Right lobe of liver (tissue), 6 donors: ENCODE measurements around the gene TMEM132D. TPM values are rescaled to one million over a fixed set of nuclear protein-coding genes. Genes with fewer than 3 reads are reported as not detected.

ENCODE experiments used
- ATAC-seq, 4 donors: fragments of 200-7000 bp; cut with Tn5 transposase; one replicate each; pipeline ENCODE4 v1.9.1; 2020; ENCODE audit warnings: mild to moderate bottlenecking in 4 of 4, moderate library complexity in 4 of 4
- DNase-seq, 3 donors: peaks; one replicate each; pipeline ENCODE4 v3.0.0-alpha.2; 2020
- H3K27ac ChIP-seq, 3 donors: fragments of 200-600 bp; one replicate each; pipeline ENCODE4 v1.8.0; 2022
- H3K27me3 ChIP-seq, 2 donors: fragments of 200-600 bp; one replicate each; pipeline ENCODE4 v1.8.0; 2022
- H3K36me3 ChIP-seq, 4 donors: fragments of 200-600 bp; sonication (generic) in 1 of 4; one replicate each; pipeline versions ENCODE4 v1.5.1 to v1.8.0; 2017 to 2022; ENCODE audit warnings: control low read depth in 1 of 4
- H3K4me1 ChIP-seq, 4 donors: fragments of 200-600 bp; sonication (generic) in 1 of 4; one replicate each; pipeline versions ENCODE4 v1.5.1 to v1.8.0; 2017 to 2022; ENCODE audit warnings: control low read depth in 1 of 4
- H3K4me3 ChIP-seq, 3 donors: fragments of 200-600 bp; one replicate each; pipeline ENCODE4 v1.8.0; 2022
- H3K9me3 ChIP-seq, 4 donors: fragments of 200-600 bp; sonication (generic) in 1 of 4; one replicate each; pipeline versions ENCODE4 v1.5.1 to v1.8.0; 2017 to 2022; ENCODE audit warnings: control low read depth in 1 of 4
- POLR2A ChIP-seq: fragments of 450-650 bp; IDR thresholded peaks from one replicate; pipeline ENCODE4 v1.6.1; 2017; ENCODE audit warnings: antibody characterized with exemption, mild to moderate bottlenecking
- WGBS: methylation state at CpG from one replicate; pipeline ENCODE4 v1.1.6; 2018; ENCODE audit warnings: low coverage, low lambda C conversion rate; ENCODE audit not compliant: insufficient coverage; ENCODE audit errors: missing lambda C conversion rate; 5-methylcytosine and 5-hydroxymethylcytosine counted together
- intact Hi-C, 2 donors: fragments of 100-400 bp; cut with DNase I; formaldehyde crosslinking; loops; one replicate each; pipeline versions ENCODE4 v1.11.2 to v1.14.1; 2022
- total RNA-seq, 6 experiments: library from RNA; depleted of rRNA in 2 of 6; stranded (reverse); fragments of >200 nt in 2 of 6; fragmentation: NEBNext Ultra II Directional in 3 of 6; extraction: Animal tissue kit (Norgen Biotek cat#: 25700) in 3 of 6; gene quantifications; one replicate each; pipeline versions ENCODE4 v1.1.0 to v1.2.4, GENCODE V29; 2016 to 2023
- TF ChIP-seq, protein P1 (sequence below), 4 donors: fragments of 200-600 bp in 3 of 4; fragments of 450-650 bp in 1 of 4; IDR thresholded peaks; one replicate each; pipeline versions ENCODE4 v1.5.1 to v1.8.0; 2016 to 2022; ENCODE audit warnings: antibody characterized with exemption in 4 of 4, mild to moderate bottlenecking in 2 of 4
- donor health status: DM: no; HTN: yes; CAD: no.
- donor health status: DM: no; HTN: no; CAD: no.
- donor health status: DM: no; HTN: no; CAD: no.
- donor health status: DM: no; HTN: yes; CAD: no.
- donor health status: DM: no; HTN: yes; CAD: no.

Gene TMEM132D
- total RNA-seq, 6 experiments from 2014 or later, result 0.10 to 0.35 (median 0.33) TPM; not detected in 3

GRCh38 chr12:129494766-129495165, 409.1 kb downstream of the TMEM132D start:
- Histone ChIP-seq H3K9me3 (no peaks in the 10 kb centered on the region), H3K27ac (no peak overlapping the region), H3K4me1 (no peaks in the 10 kb centered on the region), H3K36me3 (no peaks in the 10 kb centered on the region), H3K27me3 (no peaks in the 10 kb centered on the region), H3K4me3 (no peak overlapping the region)
- no peak for ATAC-seq
- intact Hi-C loops, result no loop called here
- 54% methylated on average over 2 of the region's 2 CpGs for WGBS
- no peak for DNase-seq
- TF ChIP-seq, protein P1, sequence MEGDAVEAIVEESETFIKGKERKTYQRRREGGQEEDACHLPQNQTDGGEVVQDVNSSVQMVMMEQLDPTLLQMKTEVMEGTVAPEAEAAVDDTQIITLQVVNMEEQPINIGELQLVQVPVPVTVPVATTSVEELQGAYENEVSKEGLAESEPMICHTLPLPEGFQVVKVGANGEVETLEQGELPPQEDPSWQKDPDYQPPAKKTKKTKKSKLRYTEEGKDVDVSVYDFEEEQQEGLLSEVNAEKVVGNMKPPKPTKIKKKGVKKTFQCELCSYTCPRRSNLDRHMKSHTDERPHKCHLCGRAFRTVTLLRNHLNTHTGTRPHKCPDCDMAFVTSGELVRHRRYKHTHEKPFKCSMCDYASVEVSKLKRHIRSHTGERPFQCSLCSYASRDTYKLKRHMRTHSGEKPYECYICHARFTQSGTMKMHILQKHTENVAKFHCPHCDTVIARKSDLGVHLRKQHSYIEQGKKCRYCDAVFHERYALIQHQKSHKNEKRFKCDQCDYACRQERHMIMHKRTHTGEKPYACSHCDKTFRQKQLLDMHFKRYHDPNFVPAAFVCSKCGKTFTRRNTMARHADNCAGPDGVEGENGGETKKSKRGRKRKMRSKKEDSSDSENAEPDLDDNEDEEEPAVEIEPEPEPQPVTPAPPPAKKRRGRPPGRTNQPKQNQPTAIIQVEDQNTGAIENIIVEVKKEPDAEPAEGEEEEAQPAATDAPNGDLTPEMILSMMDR (IDR thresholded peaks at IDR 0.05), result no peak
- no peak for TF ChIP-seq POLR2A

DNA sequence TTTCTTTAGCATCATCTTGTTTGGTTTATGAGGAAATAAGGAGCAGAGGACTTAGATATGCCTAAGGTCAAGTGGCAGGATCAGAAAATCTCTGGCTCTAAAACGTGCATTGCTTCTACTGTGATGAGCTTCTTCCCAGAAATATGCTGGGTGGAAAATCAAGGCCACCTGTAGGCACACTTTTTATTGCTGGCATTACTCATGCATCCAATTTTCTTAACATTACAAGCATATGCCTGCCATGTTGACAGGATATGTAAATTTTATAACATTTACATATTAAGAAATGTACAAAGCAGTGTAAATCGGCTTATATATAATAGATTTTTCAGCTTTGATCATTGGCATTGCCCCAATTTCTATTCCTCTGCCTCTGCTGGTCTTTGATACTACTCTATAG, 409.6 kb downstream of the TMEM132D start:
- Histone ChIP-seq H3K27ac (no peak overlapping the region), H3K9me3 (no peaks in the 10 kb centered on the region), H3K4me1 (no peaks in the 10 kb centered on the region), H3K36me3 (no peaks in the 10 kb centered on the region), H3K4me3 (no peak overlapping the region), H3K27me3 (no peaks in the 10 kb centered on the region)
- TF ChIP-seq, protein P1 (IDR thresholded peaks at IDR 0.05), result no peak
- no peak for TF ChIP-seq POLR2A
- intact Hi-C loops, result no loop called here
- WGBS, result 56% methylated on average over 2 of the region's 2 CpGs
- no peak for DNase-seq
- no peak for ATAC-seq

DNA sequence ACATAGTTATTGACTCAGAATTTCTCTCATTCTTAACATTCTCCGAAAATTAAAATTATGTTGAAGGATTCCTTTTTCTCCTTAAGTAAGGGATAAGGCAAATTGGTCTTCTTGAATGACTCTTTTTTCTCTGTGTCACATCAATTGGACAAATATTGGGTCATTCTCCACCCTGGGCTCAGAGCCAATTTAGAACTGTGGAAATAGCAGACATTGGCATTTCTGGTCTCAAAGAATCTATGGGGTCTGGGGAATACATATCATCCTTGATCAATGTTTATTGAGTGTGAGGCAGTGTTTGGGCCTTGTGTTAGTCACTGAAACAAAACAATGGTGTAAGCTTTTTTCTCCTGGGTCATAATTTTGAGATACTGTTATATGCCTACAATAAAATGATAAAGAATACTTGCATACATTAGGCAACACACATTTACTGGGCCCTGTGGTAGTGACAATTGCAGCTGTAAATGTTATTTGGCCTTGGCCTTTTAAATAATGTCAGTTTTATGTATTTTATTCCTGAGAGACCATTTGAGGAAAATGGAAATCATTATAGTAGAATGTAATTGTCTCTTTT, 414.6 kb downstream of the TMEM132D start:
- Histone ChIP-seq H3K27ac (no peak overlapping the region), H3K36me3 (no peaks in the 10 kb centered on the region), H3K4me1 (no peaks in the 10 kb centered on the region), H3K27me3 (no peaks in the 10 kb centered on the region), H3K9me3 (no peaks in the 10 kb centered on the region), H3K4me3 (no peak overlapping the region)
- WGBS, result 53% methylated on average over 1 of the region's 1 CpG
- intact Hi-C loops, result no loop called here
- TF ChIP-seq, protein P1 (IDR thresholded peaks at IDR 0.05), result no peak
- no peak for TF ChIP-seq POLR2A
- ATAC-seq (no peak), DNase-seq (no peak)

GRCh38 chr12:129486931-129487330, 416.9 kb downstream of the TMEM132D start:
- intact Hi-C loops, result no loop called here
- DNase-seq (no peak), ATAC-seq (no peak)
- Histone ChIP-seq H3K36me3 (no peaks in the 10 kb centered on the region), H3K4me1 (no peaks in the 10 kb centered on the region), H3K9me3 (no peaks in the 10 kb centered on the region), H3K4me3 (no peak overlapping the region), H3K27ac (no peak overlapping the region), H3K27me3 (no peaks in the 10 kb centered on the region)
- 59% methylated on average over 8 of the region's 8 CpGs for WGBS
- TF ChIP-seq, protein P1 (IDR thresholded peaks at IDR 0.05), result no peak
- no peak for TF ChIP-seq POLR2A
